Type B pancreatic cell (in vitro differentiated cells): Measurements from ENCODE around the gene HCFC1. TPM values are rescaled to one million over a fixed set of nuclear protein-coding genes. Genes with fewer than 3 reads are reported as not detected.

Experiments used
- DNase-seq: peaks from one replicate; pipeline ENCODE4 v3.0.0; 2021; ENCODE audit warnings: mixed read lengths; ENCODE audit not compliant: unreplicated experiment; ENCODE audit errors: extremely low spot score
- H3K27ac Mint-ChIP-seq: 2 replicates; pipeline ENCODE4 v1.8.0; 2021; ENCODE audit warnings: mild to moderate bottlenecking, mixed read lengths
- H3K27me3 Mint-ChIP-seq: 2 replicates; pipeline ENCODE4 v1.8.0; 2021; ENCODE audit warnings: mixed read lengths
- H3K36me3 Mint-ChIP-seq: 2 replicates; pipeline ENCODE4 v1.8.0; 2021; ENCODE audit warnings: mixed read lengths
- H3K4me1 Mint-ChIP-seq: one replicate; pipeline ENCODE4 v1.8.0; 2021; ENCODE audit warnings: mixed read lengths; ENCODE audit not compliant: unreplicated experiment
- H3K4me3 Mint-ChIP-seq: 2 replicates; pipeline ENCODE4 v1.8.0; 2021; ENCODE audit warnings: mild to moderate bottlenecking, mixed read lengths
- H3K9me3 Mint-ChIP-seq: 2 replicates; pipeline ENCODE4 v1.8.0; 2021; ENCODE audit warnings: mixed read lengths
- total RNA-seq: library from RNA; stranded (reverse); gene quantifications from 2 replicates; pipeline ENCODE4 v1.2.1, GENCODE V29; 2021; ENCODE audit warnings: low replicate concordance
- TF ChIP-seq, protein P1 (sequence below): fragments of 200-600 bp; sonication (generic); conservative IDR thresholded peaks from 2 replicates; pipeline ENCODE4 v1.5.0; 2021; ENCODE audit warnings: antibody characterized with exemption, mild to moderate bottlenecking

The HCFC1 gene
- total RNA-seq, 1 donor from 2014 or later: 98.0 TPM

DNA sequence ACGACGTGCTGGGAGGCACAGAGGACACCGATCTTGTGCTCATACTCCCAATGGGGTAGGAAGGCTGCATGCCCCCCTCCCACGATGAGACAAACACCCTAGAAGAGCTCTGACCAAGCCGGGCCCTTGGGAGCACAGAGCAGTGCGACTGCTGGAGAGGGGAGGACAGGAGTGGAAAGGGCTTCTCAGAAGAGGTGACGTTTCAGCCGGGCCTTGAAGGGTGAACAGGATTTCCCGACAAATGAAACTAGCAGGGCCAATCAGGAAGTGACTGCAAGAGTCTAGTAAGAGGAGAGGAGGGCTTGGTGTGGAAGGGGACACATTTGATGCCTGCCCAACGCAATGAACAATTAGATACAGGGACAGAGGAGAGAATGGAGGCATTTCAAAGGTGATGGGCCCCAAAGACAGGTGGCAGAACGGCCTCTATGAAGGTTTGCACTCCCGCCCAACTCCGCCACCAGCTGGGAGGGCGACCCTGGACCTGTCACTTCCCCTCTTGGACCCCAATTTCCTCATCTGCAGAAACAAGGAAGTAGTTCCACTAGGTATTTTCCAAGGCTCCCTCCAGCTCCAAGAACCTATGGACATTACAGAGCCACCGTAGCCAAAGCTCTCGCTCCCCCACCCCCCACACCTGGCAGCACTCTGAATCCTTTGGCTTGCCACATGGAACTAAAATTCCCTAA lies 3.9 kb downstream of the HCFC1 start:
- Mint-ChIP-seq H3K27me3 (no peaks in the 10 kb centered on the region), H3K4me3 (peak overlapping the region; percentile 100), H3K36me3 (peaks cover 9% of the 10 kb centered on the region), H3K9me3 (no peaks in the 10 kb centered on the region), H3K4me1 (peaks cover 27% of the 10 kb centered on the region), H3K27ac (peak overlapping the region; percentile 82)
- TF ChIP-seq, protein P1, sequence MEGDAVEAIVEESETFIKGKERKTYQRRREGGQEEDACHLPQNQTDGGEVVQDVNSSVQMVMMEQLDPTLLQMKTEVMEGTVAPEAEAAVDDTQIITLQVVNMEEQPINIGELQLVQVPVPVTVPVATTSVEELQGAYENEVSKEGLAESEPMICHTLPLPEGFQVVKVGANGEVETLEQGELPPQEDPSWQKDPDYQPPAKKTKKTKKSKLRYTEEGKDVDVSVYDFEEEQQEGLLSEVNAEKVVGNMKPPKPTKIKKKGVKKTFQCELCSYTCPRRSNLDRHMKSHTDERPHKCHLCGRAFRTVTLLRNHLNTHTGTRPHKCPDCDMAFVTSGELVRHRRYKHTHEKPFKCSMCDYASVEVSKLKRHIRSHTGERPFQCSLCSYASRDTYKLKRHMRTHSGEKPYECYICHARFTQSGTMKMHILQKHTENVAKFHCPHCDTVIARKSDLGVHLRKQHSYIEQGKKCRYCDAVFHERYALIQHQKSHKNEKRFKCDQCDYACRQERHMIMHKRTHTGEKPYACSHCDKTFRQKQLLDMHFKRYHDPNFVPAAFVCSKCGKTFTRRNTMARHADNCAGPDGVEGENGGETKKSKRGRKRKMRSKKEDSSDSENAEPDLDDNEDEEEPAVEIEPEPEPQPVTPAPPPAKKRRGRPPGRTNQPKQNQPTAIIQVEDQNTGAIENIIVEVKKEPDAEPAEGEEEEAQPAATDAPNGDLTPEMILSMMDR: no peak
- no peak for DNase-seq

DNA sequence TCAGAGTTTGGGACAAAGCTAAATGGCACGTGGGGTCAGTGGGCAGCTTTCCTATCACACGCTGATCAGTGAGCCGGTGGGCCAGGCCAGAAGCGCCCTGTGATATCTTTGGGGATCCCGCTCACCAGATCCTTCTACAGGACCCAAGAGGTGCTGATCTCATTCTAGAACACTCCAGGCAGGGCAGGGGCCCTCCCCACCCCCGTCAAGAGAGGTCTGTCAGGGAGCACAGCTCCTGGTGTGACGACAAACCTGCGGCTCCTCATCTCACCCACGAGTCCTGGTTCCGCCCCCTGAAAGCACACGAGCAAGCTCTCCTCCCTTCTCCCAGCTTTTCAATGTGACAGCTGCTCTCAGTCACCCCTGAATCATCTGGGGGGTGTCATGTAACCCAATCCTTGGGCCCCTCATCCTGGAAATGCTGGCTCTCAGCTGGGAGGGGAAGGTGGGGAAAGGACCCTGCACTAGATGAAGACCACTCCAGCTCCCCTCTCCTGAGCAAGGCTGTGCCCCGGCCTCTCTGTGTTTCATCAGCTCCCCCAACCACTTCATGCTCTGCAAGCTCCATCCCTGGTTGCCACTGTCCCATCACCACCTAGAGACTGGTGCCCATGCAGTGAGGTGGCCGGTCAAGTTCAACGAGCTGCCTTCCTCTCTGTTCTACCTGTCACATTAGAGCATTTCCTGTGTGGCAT lies 4.6 kb downstream of the HCFC1 start:
- Mint-ChIP-seq H3K27me3 (no peaks in the 10 kb centered on the region), H3K27ac (peak overlapping the region; percentile 82), H3K9me3 (no peaks in the 10 kb centered on the region), H3K36me3 (peaks cover 11% of the 10 kb centered on the region), H3K4me1 (peaks cover 27% of the 10 kb centered on the region), H3K4me3 (peak overlapping the region; percentile 100)
- DNase-seq: no peak
- TF ChIP-seq, protein P1: no peak

DNA sequence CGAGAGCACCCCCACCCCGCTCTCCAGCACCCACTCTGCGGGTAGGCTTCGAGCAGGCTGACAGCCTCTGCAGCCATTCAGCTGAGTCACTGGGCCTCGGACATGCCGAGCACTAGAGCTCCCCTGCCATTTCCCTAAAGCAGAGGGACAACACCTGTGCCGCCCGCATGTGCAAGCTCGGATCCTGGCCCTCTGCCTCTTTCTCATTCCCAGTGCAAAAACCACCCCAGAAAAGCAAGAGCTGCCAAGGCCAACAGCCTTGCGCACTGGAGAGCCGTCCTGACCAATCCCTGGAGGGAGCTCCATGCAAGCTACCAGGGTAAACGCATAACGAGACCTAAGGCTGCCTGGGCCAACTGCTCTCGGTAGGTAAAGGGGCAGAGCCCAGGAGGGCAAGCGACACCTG lies 5.3 kb downstream of the HCFC1 start:
- no peak for DNase-seq
- Mint-ChIP-seq H3K9me3 (no peaks in the 10 kb centered on the region), H3K4me3 (peak overlapping the region; percentile 17), H3K36me3 (peaks cover 11% of the 10 kb centered on the region), H3K4me1 (peaks cover 27% of the 10 kb centered on the region), H3K27me3 (no peaks in the 10 kb centered on the region), H3K27ac (no peak overlapping the region)
- TF ChIP-seq, protein P1: no peak

DNA sequence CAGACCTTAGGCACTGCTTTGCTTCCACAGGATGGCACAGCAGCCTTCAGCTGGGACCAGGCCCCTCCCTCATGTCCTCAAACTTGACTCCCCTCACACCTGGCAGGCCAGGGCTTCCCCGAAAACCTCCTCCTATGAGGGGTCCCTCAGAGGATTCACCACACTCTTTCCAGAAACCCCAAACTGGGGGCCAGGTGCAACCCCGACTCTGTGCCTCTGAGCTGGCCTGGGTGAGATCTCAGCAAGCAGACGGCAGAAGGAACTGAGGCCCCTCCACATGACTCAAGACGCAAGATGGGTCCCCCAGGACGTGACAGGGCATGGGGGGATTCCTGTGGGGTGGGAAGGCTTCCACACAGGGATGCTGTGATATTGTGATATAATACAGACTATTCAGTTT lies 6.2 kb downstream of the HCFC1 start:
- TF ChIP-seq, protein P1: no peak
- H3K9me3 Mint-ChIP-seq: no peaks in the 10 kb centered on the region
- H3K4me1 Mint-ChIP-seq: peaks cover 27% of the 10 kb centered on the region
- H3K4me3 Mint-ChIP-seq: no peak overlapping the region
- peaks cover 15% of the 10 kb centered on the region for H3K36me3 Mint-ChIP-seq
- H3K27ac Mint-ChIP-seq: no peak overlapping the region
- no peak for DNase-seq
- no peaks in the 10 kb centered on the region for H3K27me3 Mint-ChIP-seq

DNA sequence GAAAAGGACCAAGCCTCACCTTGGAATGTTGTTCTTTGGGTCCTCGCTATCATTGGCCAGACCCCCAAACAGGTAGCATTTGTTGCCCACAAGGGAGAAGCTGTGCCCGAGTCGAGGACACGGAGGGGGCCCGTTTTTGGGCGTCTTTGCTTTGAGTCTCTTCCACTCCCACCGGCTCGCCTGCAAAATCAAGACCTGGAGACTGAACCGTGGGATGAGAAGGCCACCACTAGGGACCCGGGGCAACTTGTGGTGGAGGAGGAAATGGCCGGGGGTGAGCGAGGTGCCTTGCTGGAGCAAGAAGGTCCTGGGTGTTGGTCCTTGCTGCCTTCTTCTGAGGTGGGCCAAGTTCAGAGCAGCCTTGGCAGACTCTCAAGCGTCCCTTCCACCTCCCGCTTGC lies 7.5 kb downstream of the HCFC1 start:
- Mint-ChIP-seq H3K36me3 (peaks cover 15% of the 10 kb centered on the region), H3K27ac (no peak overlapping the region), H3K27me3 (no peaks in the 10 kb centered on the region), H3K4me3 (no peak overlapping the region), H3K4me1 (peaks cover 27% of the 10 kb centered on the region), H3K9me3 (no peaks in the 10 kb centered on the region)
- TF ChIP-seq, protein P1: no peak
- DNase-seq: no peak
